HG03103 (cell line): ENCODE measurements around the gene ATXN10.
"Not testable (repeated sequence)": the region's sequence is repeated elsewhere in the genome, so short reads cannot be mapped to it uniquely, and the experiment has no call there.

ENCODE experiments used
- ATAC-seq: cut with Tn5 transposase; IDR thresholded peaks from one replicate; pipeline ENCODE4 v1.9.1; 2021; ENCODE audit warnings: low read depth; ENCODE audit not compliant: unreplicated experiment

ATXN10 gene

DNA sequence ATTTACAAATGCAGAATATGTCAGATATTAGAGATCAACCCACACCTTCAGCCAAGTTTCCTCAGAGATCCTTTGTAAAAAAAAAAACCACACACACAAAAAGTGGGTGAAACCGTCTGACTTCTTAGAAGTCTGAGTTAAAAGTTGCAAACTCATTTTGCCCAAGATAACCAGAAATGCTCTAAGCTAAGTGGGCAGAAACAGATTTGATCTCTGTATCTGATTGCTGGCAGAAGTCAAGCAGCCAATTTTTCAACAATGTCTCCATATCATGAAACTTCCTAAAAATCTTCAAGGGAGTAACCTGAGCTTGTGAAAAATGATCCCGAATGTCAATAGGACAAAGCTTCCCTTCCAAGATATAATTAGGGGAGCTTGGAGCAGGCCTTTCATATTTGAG lies 28.6 kb upstream of the ATXN10 start:
- ATAC-seq = no peak

DNA sequence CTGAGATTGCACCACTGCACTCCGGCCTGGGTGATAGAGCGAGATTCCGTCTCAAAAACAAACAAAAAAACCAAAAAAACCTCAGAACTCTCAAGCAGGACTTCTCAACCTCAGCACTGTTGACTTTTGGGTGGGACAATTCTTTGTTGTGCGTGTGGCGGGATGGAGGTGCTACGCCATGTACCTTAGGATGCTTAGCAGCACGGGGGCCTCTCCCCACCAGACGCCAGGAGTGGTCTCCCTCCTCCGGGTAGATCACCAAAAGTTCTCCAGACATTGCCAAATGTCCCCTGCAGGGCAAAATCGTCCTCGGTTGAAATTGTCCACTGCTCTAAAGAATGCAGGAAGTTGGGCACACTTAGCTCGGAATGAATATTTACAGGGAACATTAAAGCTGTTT lies 26.9 kb upstream of the ATXN10 start:
- ATAC-seq = no peak

DNA sequence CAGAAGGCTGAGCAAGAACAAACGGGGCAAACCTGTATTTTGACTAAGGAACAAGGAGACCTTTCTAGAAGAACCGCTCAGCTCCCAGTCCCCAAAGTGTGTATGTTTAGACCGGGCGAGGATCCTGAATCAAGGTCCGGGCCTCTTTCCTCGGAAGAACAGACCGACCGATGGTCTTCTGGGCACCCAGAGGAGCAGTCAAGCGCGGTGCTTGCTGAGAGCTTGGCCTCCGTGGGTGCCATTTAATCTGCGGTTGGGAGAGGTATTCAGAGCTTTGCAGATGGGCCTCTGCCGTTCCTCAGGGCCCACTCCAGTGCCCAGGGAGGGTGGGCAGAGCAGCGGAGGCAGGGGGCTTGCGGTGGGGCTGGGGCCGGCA lies 26.5 kb upstream of the ATXN10 start:
- no peak for ATAC-seq

DNA sequence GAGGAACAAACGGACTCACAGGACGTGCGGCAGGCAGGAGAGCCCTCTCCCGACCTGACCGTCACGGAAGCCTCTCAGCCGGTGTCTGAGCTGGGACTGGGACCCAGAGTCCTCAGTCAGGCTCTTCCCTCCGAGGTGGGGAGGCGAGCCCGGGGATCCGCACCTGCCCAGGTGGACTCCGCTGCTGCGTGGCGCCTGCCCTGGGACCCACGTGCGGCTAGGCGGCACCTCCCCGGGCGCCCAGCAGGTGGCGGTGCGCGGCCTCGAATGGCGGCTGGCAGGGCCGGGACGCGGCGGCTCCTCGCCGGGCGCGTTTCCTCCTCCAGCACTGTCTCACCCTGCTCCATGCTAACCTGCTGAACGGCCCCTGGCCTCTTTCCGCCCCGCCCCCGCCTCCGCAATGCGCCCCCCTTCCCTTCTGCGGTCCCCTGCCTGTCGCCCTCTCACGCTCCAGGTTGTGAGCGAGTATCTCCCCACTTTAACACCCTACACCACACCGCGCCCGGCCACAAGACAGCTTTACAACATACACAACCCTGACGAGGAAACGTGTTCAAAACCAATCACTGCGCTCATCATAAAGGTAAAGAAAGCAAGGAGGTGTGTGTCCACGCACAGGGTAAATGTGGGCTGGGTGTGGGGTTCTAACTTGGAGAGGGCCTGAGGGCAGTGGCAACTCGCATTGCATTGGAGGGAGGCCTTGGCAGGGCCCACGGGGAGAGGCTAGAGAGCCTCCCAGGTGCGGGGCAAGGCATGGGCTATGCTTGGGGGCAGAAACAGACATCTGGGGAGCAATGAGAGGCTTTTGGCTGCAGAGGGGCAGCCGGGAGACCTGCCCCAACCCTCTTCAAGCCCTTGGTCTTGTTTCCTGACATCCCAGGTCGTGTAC lies 25.9 kb upstream of the ATXN10 start:
- ATAC-seq = no peak

DNA sequence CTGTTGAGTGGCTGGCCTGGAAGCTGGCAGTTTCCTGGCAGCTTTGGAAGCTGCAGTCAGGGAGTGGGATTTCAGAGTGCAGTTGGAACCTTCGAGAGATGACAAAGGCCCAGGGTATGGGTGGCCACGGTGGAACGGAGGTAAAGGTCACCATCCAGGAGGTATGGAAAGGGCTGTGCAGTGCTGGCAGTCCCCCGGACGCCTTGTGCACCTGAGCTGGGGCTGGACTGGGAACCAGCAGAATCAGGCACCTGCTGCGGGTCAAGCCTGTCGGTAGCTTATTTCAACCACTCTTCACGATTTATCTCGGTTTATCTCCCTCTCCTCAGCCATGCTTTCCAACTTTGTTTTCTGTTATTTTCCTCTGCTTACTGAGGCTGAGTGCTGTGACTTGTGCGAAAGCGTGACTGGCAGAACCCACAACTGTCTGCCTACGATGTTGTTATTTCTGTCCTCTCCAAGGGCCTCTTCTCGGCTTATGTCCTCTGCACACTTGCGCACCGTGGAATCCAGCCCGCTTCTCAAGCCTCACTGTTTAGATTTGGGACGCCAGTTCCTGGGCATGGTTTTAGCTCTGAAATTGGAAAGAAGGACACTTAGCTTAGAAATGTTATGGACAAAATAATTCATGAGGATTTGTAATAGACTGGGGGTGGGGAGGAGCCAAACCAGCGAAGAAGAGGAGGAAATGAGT lies 24.0 kb upstream of the ATXN10 start:
- no peak for ATAC-seq

DNA sequence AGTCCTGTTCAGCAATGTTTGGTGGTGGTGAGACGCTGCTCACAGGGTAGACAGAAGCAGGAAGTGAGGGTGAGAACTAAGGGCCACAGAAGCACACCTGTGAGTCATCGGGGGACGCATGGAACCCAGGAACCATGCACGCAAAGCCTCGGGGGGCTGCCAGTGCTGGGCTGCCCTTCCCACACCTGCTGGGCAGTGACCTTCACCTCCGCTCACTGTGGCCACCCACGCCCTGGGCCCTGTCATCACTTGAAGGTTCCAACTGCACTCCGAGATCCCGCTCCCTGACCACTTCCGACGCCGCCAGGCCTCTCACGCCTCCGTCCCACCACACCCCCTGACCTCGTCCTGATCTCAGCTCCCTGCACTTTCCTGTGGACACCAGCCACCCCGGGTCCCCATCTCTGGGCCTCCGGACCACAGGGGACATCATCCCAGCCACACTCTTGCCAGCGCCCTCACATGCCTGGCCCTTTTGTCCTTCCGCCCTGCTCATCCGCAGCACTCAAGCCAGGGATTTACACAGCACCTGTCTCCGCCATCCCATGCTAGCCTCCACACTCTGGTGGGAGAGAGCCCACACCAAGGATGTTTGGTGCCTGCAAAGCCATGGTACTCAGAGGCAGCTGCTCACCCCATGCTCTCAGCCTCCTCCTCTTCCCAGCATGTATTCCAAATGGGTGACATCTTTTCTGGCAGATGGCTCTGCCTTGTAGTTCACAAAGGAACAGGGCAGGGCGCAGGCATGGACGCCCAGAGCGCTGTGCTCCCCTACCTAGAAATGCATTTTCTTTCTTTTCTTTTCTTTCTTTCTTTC lies 23.1 kb upstream of the ATXN10 start:
- ATAC-seq = no peak

DNA sequence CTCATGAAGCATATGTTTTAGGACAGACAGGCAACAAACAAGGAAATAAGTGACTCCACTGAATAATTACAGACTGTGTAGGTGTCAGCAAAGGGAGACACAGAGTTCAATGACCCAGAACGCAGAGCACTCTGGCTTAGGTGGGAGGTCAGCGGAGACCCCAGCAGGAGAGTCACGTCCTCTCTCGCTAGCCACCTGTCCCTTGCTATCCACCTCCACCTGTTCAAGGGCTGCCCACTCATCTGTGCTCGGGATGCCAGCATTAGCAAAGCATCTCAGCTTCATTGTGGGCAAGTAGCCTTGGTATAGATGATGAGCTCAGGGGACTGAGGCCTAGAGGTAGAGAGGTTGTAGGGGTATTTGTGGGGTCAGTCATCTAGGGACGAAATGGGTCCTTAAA lies 21.8 kb upstream of the ATXN10 start:
- ATAC-seq = no peak

DNA sequence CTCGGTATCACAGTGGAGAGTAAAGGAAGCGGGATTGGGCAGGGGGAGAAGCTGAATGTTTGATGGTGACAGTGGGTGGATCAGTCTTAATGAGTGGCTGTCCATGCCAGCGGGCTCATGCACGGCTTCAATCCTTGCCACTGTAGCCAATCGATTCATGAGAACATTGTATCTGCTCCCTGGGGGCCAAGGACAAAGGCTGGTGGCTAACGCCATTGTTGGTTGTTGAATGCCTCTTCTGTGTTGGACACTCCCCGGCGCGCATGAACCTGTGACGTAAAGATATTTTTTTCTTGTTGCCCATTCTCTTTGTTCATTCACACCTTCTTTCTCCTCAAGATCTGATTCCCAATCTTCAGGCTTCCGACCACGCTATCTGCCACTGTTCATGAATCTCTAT lies 20.9 kb upstream of the ATXN10 start:
- ATAC-seq = no peak

DNA sequence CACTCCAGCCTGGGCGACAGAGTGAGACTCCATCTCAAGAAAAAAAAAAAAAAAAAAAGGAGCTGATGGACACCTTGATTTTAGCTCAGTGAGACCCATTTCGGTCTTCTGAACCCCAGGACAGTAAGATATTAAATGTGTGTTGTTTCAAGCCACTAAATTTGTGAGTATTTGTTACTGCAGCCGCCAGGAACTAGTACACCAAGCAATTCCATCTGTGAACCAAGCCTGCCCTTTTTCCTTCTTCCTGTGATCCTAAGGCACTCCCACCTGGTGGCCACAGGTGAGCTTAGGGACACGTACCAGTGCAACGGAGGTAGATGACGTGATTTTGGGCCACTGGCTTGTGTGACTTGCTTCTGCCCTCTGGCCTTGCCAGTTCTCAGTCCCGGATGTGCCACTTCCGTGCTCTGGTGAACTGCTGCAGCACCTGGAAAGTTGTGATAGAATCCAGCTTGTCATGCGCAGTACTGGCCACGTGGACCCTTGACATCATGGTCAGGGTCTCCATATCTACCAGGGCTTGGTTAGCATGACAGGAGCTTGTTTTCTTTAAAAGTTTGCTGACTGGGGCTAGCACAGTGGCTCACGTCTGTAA lies 19.6 kb upstream of the ATXN10 start:
- ATAC-seq = no peak

DNA sequence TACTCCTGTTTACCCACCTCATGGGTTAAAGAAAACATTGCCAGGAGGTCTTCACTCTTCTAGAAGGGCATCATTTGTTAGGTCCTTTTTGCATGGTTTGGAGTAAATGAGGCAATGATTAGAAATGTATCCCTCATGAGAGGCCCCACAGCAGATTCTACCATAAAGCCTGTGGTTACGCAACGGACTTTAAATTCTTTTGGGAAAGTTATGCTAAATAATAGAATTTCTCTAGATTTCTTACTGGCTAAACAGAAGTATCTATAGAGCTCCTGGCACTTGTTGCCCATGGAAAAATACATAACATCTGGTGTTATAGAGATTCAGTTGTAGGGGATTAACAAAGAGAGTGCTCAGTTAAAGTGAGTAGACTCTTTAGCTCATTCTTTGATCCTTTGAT lies 15.1 kb upstream of the ATXN10 start:
- no peak for ATAC-seq

DNA sequence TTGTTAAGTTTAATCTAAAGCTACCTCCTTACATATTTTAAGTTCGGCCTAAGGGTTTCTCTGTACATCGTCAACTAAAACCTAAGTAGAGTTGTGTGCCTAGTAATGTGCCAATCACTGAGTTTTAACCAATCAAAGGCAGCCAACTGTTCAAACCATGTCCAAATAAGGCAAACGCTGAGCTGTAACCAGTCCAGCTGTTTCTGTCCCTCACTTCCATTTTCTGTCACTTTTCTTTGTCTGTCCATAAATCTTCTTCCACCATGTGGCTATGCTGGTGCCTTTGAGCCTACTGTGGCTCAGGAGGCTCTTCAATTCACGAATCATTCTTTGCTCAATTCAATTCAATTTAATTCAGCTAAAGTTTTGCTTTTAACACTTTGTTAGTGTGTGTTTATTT lies 13.9 kb upstream of the ATXN10 start:
- ATAC-seq = no peak

DNA sequence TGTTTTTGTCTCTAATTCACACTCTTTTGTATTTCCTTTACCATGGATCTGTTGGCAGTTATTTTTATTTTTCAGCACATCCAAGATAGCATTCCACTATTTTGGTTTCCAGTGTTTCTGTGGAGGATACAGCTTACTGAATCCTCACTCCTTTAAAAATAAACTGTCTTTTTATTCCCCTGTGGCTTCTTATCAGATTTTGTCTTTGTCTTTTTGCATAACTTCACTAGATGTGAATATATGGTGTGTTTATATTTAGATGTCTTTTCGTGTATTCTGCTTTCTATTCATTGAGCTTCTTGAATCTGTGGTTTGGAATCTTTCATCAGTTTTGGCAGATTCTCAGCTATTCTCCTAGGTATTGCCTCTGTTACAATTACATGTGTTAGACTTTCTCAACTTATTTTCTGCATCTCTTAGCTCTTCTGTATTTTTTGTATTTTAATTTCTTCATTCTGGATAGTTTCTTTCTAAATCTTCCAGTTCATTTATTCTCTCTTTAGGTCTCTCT lies 7.4 kb upstream of the ATXN10 start:
- ATAC-seq = no peak

DNA sequence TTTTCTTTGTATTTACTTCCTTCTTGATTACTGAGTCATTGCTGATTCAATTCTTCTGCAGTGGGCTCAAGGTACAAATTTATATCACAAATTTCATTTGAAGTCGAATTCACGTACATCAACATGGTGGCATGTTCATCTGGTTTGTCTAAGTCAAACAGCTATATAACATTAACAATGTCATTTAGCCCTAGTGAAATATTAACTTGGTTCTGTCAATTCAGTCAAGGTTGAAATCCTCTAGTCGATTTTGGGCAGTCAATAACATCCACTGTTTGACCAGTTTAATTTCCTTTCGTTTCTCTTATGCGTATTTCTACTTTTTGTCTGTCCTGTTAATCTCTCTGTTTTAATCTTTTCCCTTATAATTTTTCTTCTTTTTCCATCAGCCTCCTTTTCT lies 4.1 kb upstream of the ATXN10 start:
- no peak for ATAC-seq

DNA sequence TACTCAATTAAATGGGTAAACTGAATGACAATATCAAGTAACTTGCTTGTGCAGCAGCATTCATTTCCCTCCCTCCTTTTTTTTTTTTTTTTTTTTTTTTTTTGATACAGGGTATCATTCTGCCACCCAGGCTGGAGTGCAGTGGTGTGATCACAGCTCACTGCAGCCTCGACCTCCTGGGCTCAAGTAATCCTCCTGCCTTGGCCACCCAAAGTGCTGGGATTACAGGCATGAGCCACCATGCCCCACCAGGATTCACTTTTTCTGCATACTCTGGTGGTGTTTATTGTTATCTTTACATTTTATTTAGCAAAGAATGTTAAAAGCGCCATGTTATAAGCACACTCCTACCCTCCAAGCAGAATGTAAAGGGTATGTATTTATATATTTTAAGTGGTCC lies 1.3 kb upstream of the ATXN10 start:
- ATAC-seq = not testable (repeated sequence)

DNA sequence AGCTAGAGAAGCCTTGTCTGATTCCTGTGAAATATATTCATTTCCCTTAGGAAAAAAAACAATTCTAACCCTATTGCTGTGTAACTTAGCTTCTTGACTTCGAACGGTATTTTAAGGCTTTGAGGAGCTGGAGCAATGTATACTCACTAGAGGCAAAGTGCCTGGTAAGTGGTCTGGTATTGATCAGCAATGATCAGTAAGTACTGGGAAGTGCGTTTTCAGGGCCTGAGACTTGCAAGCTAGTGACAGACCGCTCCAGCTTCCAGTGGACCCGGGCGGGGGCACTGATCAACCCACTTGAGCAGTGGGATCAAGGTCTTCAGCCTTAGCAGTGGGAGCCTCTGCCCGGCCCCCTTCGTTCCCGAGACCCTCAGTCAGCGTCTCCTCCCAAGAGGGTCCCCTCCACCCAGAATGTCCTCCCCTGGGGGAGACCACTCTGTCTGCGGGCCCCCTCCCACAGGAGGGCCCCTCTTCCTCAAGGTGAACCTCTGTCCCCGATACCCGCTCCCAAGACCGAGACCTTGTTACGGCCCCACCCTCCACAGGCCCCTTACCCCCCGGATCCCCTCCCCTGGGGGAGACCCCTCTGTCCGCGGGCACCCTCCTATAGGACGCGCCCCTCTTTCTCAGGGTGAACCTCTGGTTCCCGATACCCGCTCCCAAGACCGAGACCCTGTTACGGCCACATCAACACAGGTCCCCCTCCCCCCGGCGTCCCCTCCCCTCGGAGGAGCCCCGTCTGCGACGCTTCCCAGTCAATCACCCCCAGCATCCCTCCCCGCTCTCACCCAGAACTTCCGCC lies 452 bp upstream of the ATXN10 start:
- no peak for ATAC-seq

DNA sequence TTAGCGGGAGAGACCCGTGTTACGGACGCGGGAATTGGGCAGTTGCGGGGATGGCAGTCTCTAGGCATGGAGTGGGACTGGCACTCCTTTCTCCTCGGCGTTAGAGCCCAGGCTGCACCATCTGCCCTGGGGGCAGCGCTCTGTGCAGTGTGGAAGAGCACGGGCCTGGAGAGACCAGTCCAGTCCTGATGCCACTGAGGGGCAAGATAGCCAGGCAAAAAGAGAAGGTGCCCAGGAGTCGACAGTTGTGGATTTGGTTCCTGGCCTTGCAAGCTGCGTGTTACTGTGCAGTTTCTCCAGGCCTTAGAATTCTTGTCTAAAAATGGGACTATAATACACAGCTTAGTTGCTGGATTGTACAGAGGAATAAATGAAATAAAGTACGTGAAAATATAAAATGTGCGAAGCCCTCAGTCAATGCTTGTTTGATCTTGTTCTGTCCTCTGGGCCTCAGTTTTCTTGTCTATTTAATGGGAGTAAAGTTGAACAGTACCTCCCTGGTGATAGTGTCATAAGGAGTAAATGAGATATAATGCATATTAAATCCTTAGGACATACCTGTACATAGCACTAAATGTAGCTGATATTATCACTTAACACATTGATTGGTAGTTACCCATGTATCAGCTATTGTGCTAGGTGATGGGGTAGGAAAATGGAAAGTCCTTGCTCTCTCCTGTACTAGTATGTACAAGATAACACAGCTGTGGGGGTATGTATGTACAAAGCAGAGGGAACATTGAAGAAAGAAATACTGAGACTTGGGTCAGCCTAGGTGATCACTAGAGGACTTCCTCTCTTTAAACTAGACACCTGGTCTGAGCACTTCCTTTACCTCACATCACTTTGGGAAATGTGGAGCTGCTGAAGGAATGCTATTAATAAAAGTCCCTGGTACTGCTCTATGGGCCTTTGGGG lies 1.2 kb downstream of the ATXN10 start:
- no peak for ATAC-seq

DNA sequence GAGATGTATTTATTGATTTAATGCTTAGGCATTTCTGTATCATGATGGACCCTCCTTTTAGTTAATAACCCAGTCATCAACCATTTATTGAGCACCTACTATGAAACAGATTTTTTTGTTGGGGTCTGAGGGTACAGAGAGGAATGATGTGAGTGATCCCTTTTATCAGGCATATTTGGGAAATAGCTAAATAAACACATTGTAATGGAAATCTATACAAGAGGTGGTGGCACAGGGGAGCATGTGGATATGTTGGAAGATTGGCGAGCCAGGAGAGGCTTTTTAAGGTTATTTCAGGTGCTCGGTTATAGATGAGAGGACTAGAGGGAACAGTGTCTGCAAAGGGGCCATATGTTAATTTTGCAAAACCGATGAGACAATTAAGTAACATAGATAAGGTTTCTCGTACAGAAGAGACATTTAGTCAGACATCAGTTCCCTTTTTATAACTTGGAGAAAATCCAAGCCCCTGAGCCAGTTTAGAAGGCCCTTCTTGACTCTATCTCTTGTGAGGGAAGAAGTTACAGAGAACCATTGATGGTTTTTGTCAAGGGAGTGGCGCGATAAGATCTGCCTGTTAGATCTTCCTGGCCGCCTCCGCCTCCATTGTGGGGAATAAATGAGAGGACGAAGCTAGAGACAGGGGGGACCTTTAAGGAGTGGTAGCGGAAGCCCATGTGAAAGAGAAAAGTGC lies 2.0 kb downstream of the ATXN10 start:
- ATAC-seq = no peak

DNA sequence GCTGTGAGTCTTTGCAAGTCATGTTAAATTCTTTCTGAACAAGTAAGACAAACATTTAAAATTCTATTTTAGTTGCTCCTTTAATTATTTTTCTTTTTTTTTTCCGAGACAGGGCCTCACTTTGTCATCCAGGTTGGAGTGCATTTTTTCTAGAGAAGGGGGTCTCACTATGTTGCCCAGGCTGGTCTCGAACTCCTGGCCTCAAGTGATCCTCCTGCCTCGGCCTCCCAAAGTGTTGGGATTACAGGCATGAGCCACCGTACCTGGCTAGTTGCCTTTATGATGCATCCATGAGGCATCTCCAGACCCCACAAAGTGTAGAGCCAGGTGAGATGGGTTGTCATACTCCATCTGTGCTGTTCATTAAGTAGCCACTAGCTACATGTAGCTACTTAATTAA lies 4.4 kb downstream of the ATXN10 start:
- ATAC-seq = no peak
